Thoracic aorta (tissue), 2 donors: ENCODE results near the gene ZNF584. TPM values are rescaled to one million over a fixed set of nuclear protein-coding genes. Genes with fewer than 3 reads are reported as not detected.
"Not testable (repeated sequence)": the region's sequence is repeated elsewhere in the genome, so short reads cannot be mapped to it uniquely, and the experiment has no call there.

Source experiments
- ATAC-seq: fragments of 150-250 bp; one replicate; pipeline ENCODE4 v1.8.0; 2017; ENCODE audit warnings: low read depth; ENCODE audit not compliant: insufficient number of reproducible peaks, low FRiP score
- DNase-seq: peaks from one replicate; pipeline ENCODE4 v3.0.0-alpha.2; 2020; ENCODE audit warnings: low spot score
- H3K27ac ChIP-seq, 2 donors: fragments of 200-600 bp; sonication (generic); 1 replicate in 1 of 2; 2 replicates in 1 of 2; pipeline ENCODE4 v1.5.1; 2016; ENCODE audit warnings: mild to moderate bottlenecking in 2 of 2, moderate library complexity in 2 of 2
- H3K27me3 ChIP-seq: fragments of 200-600 bp; sonication (generic); replicated peaks from 2 replicates; pipeline ENCODE4 v1.6.0; 2016; ENCODE audit warnings: mild to moderate bottlenecking; ENCODE audit not compliant: insufficient read depth
- H3K36me3 ChIP-seq: fragments of 200-600 bp; sonication (generic); one replicate; pipeline ENCODE4 v1.5.1; 2016
- H3K4me1 ChIP-seq, 2 donors: fragments of 200-600 bp; sonication (generic); 1 replicate in 1 of 2; 2 replicates in 1 of 2; pipeline versions ENCODE4 v1.5.1 to v1.6.0; 2016; ENCODE audit warnings: low read depth in 2 of 2, mild to moderate bottlenecking in 1 of 2; ENCODE audit not compliant: control insufficient read depth in 1 of 2
- H3K4me3 ChIP-seq: fragments of 200-600 bp; sonication (generic); 2 replicates; pipeline ENCODE4 v1.5.1; 2016; ENCODE audit warnings: mild to moderate bottlenecking
- H3K9me3 ChIP-seq: fragments of 200-600 bp; sonication (generic); 2 replicates; pipeline ENCODE4 v1.5.1; 2016
- total RNA-seq, 2 donors: library from RNA; depleted of rRNA; stranded (reverse); fragments of >200 nt; gene quantifications; one replicate each; pipeline versions ENCODE4 v1.1.0 to v1.2.3, GENCODE V29; 2016
- TF ChIP-seq, protein P1 (sequence below): fragments of 200-600 bp; sonication (generic); IDR thresholded peaks from one replicate; pipeline ENCODE4 v1.5.1; 2019; ENCODE audit warnings: antibody characterized with exemption

ZNF584 gene
- total RNA-seq, 2 donors from 2014 or later, result 18.7 to 31.5 TPM

GRCh38 chr19:58434217-58434616, 25.8 kb downstream of the ZNF584 start:
- H3K27me3 ChIP-seq, result no peaks in the 10 kb centered on the region
- H3K4me3 ChIP-seq, result no peak overlapping the region
- H3K4me1 ChIP-seq, result peaks cover 0 to 3% of the 10 kb centered on the region in 2 donors
- H3K36me3 ChIP-seq, result peaks cover 38% of the 10 kb centered on the region
- TF ChIP-seq, protein P1, sequence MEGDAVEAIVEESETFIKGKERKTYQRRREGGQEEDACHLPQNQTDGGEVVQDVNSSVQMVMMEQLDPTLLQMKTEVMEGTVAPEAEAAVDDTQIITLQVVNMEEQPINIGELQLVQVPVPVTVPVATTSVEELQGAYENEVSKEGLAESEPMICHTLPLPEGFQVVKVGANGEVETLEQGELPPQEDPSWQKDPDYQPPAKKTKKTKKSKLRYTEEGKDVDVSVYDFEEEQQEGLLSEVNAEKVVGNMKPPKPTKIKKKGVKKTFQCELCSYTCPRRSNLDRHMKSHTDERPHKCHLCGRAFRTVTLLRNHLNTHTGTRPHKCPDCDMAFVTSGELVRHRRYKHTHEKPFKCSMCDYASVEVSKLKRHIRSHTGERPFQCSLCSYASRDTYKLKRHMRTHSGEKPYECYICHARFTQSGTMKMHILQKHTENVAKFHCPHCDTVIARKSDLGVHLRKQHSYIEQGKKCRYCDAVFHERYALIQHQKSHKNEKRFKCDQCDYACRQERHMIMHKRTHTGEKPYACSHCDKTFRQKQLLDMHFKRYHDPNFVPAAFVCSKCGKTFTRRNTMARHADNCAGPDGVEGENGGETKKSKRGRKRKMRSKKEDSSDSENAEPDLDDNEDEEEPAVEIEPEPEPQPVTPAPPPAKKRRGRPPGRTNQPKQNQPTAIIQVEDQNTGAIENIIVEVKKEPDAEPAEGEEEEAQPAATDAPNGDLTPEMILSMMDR, result no peak
- no peak overlapping the region for H3K27ac ChIP-seq
- peaks cover 86% of the 10 kb centered on the region for H3K9me3 ChIP-seq
- no peak for ATAC-seq
- no peak for DNase-seq

DNA sequence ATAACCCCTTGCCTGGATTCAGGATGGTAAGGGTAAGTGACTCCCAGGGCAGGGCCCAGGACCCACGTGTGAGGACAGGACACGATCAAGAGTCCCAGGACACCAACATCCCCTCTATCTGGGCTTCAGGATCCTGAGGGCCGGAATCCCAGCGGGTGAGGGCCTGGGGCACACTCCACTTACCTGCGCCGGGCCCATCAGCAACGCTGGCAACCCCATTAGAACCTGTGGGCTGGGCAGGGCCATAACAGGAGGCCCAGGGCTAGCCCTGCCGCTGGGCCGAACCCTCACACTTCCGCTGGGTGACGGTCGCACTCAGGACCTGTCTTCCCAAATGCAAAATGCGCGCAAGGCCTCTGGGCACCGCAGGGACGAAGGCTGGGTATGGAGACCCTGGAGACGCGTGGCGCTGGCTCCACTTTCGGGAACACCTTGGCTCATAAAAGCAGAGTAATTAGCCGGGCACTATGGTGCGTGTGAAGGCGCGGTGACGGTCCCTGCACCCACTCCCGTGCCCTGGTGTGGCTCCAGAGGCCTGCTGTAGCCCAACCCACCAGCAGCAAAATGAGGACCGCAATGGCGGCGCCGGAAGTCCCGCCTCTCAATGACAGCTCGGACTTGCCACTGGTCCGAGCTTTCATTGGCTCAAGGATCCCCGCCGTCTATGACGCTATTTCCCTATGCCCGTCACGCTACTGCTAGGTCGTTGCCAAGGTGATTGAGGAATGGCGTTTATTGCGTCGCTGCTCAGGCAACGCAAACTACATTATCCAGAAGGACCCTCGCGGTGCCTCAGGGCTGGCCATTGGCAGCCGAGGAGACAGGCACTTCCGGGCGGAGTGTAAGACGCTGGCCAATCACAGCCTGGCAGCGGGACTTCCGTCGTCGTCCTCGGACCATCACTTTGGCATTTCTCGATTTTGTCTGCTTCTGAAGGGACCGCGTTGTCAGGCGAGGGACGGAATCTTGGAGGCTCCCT, 31.4 kb downstream of the ZNF584 start, which contains the start of gene ZNF132:
ZNF132 (minus strand) TSS at position 578 of the 979 bp plus-strand sequence; CDS start at position 246, 332 bp downstream.
- TF ChIP-seq, protein P1, result no peak
- H3K4me1 ChIP-seq, result peaks cover 6 to 18% of the 10 kb centered on the region in 2 donors
- H3K27ac ChIP-seq, result peak within 1 kb of the TSS; percentile 83
- ATAC-seq (peak; percentile 99), DNase-seq (peak; percentile 98)
- H3K27me3 ChIP-seq, result no peaks in the 10 kb centered on the region
- peaks cover 22% of the 10 kb centered on the region for H3K36me3 ChIP-seq
- H3K4me3 ChIP-seq, result peak within 1 kb of the TSS; percentile 84
- H3K9me3 ChIP-seq, result peaks cover 30% of the 10 kb centered on the region

GRCh38 chr19:58440556-58440955, 32.1 kb downstream of the ZNF584 start:
- no peak for DNase-seq
- Histone ChIP-seq H3K27ac (peak overlapping the region; percentile 83), H3K4me3 (peak overlapping the region; percentile 84), H3K27me3 (no peaks in the 10 kb centered on the region), H3K9me3 (peaks cover 23% of the 10 kb centered on the region), H3K4me1 (peaks cover 6 to 18% of the 10 kb centered on the region in 2 donors), H3K36me3 (peaks cover 16% of the 10 kb centered on the region)
- ATAC-seq, result no peak
- TF ChIP-seq, protein P1, result no peak

DNA sequence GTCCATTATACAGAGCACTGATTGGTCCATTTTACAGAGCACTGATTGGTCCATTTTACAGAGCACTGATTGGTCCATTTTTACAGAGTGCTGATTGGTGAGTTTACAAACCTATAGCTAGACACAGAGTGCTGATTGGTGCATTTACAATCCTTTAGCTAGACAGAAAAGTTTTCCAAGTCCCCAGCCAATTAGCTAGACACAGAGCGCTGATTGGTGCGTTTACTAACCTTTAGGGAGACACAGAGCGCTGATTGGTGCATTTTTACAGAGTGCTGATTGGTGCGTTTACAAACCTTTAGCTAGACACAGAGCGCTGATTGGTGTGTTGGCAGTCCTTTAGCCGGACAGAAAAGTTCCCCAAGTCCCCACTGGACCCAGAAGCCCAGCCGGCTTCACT, 34.5 kb downstream of the ZNF584 start:
- not testable (repeated sequence) for H3K36me3 ChIP-seq, H3K4me3 ChIP-seq, H3K27me3 ChIP-seq, DNase-seq, H3K27ac ChIP-seq, H3K9me3 ChIP-seq, ATAC-seq
- H3K4me1 ChIP-seq, result peaks cover 6 to 18% of the 10 kb centered on the region in 2 donors

- not testable (repeated sequence) for H3K27me3 ChIP-seq, H3K36me3 ChIP-seq, DNase-seq, ATAC-seq, H3K9me3 ChIP-seq, H3K27ac ChIP-seq, H3K4me3 ChIP-seq
- H3K4me1 ChIP-seq, result peaks cover 0 to 12% of the 10 kb centered on the region in 2 donors
Observed at GRCh38 chr19:58448860-58449259, 40.4 kb downstream of the ZNF584 start.

- not testable (repeated sequence) for H3K9me3 ChIP-seq, DNase-seq, ATAC-seq, H3K4me3 ChIP-seq, H3K27ac ChIP-seq, H3K36me3 ChIP-seq, H3K27me3 ChIP-seq
- peaks cover 0 to 12% of the 10 kb centered on the region in 2 donors for H3K4me1 ChIP-seq
Observed at GRCh38 chr19:58449980-58450379, 41.5 kb downstream of the ZNF584 start.
